ENCODE results near the gene SLC10A3. TPM values are rescaled to one million over a fixed set of nuclear protein-coding genes. Genes with fewer than 3 reads are reported as not detected.

The SLC10A3 gene
- polyA plus RNA-seq (2012; ENCODE audit: insufficient read length, low read depth): 52.6 TPM

- TF ChIP-seq SIN3A (IDR thresholded peaks at IDR 0.05; ENCODE audit: borderline replicate concordance, insufficient read depth, low read length) (no peak), POLR2AphosphoS5 (IDR thresholded peaks at IDR 0.05; ENCODE audit: low read depth, low read length) (peak; percentile 52), FOXP2 (optimal IDR thresholded peaks at IDR 0.05; ENCODE audit: borderline replicate concordance, extremely low read depth, extremely low read length, insufficient read depth) (no peak), TAF1 (IDR thresholded peaks at IDR 0.05; ENCODE audit: borderline replicate concordance, insufficient read depth, low read length) (peak; percentile 77; the same call in 1 of the 2 replicates)
- TF ChIP-seq, protein P1, sequence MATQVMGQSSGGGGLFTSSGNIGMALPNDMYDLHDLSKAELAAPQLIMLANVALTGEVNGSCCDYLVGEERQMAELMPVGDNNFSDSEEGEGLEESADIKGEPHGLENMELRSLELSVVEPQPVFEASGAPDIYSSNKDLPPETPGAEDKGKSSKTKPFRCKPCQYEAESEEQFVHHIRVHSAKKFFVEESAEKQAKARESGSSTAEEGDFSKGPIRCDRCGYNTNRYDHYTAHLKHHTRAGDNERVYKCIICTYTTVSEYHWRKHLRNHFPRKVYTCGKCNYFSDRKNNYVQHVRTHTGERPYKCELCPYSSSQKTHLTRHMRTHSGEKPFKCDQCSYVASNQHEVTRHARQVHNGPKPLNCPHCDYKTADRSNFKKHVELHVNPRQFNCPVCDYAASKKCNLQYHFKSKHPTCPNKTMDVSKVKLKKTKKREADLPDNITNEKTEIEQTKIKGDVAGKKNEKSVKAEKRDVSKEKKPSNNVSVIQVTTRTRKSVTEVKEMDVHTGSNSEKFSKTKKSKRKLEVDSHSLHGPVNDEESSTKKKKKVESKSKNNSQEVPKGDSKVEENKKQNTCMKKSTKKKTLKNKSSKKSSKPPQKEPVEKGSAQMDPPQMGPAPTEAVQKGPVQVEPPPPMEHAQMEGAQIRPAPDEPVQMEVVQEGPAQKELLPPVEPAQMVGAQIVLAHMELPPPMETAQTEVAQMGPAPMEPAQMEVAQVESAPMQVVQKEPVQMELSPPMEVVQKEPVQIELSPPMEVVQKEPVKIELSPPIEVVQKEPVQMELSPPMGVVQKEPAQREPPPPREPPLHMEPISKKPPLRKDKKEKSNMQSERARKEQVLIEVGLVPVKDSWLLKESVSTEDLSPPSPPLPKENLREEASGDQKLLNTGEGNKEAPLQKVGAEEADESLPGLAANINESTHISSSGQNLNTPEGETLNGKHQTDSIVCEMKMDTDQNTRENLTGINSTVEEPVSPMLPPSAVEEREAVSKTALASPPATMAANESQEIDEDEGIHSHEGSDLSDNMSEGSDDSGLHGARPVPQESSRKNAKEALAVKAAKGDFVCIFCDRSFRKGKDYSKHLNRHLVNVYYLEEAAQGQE (IDR thresholded peaks at IDR 0.05; ENCODE audit: insufficient read depth in 1 of 2, low read depth in 2 of 2, low read length in 2 of 2): 0 out of 4 replicates have a peak, but pooled peaks of 1 of the 2 experiments have one; percentile 34
Observed at GRCh38 chrX:154490414-154491083, at the start of gene SLC10A3. SLC10A3 (minus strand) TSS chrX:154490629; CDS start chrX:154488940, 1,689 bp downstream.

- TF ChIP-seq TAF1 (IDR thresholded peaks at IDR 0.05; ENCODE audit: borderline replicate concordance, insufficient read depth, low read length): no peak
- TF ChIP-seq POLR2AphosphoS5 (IDR thresholded peaks at IDR 0.05; ENCODE audit: low read depth, low read length): no peak
- TF ChIP-seq, protein P1 (IDR thresholded peaks at IDR 0.05; ENCODE audit: insufficient read depth in 1 of 2, low read depth in 2 of 2, low read length in 2 of 2): no peak
- no peak for TF ChIP-seq FOXP2 (optimal IDR thresholded peaks at IDR 0.05; ENCODE audit: borderline replicate concordance, extremely low read depth, extremely low read length, insufficient read depth)
- no peak for TF ChIP-seq SIN3A (IDR thresholded peaks at IDR 0.05; ENCODE audit: borderline replicate concordance, insufficient read depth, low read length)
Observed at GRCh38 chrX:154539077-154539476, 48.6 kb upstream of the SLC10A3 start.

- no peak for TF ChIP-seq FOXP2 (optimal IDR thresholded peaks at IDR 0.05; ENCODE audit: borderline replicate concordance, extremely low read depth, extremely low read length, insufficient read depth)
- TF ChIP-seq, protein P1 (IDR thresholded peaks at IDR 0.05; ENCODE audit: insufficient read depth in 1 of 2, low read depth in 2 of 2, low read length in 2 of 2): no peak
- TF ChIP-seq POLR2AphosphoS5 (IDR thresholded peaks at IDR 0.05; ENCODE audit: low read depth, low read length): no peak
- TF ChIP-seq SIN3A (IDR thresholded peaks at IDR 0.05; ENCODE audit: borderline replicate concordance, insufficient read depth, low read length): no peak
- TF ChIP-seq TAF1 (IDR thresholded peaks at IDR 0.05; ENCODE audit: borderline replicate concordance, insufficient read depth, low read length): no peak
Observed at GRCh38 chrX:154535892-154536291, 45.5 kb upstream of the SLC10A3 start.

GRCh38 chrX:154534526-154535322 is 44.3 kb upstream of the SLC10A3 start:
- TF ChIP-seq SIN3A (IDR thresholded peaks at IDR 0.05; ENCODE audit: borderline replicate concordance, insufficient read depth, low read length) (no peak), FOXP2 (optimal IDR thresholded peaks at IDR 0.05; ENCODE audit: borderline replicate concordance, extremely low read depth, extremely low read length, insufficient read depth) (no peak), POLR2AphosphoS5 (IDR thresholded peaks at IDR 0.05; ENCODE audit: low read depth, low read length) (no peak), TAF1 (IDR thresholded peaks at IDR 0.05; ENCODE audit: borderline replicate concordance, insufficient read depth, low read length) (no peak)
- TF ChIP-seq, protein P1 (IDR thresholded peaks at IDR 0.05; ENCODE audit: insufficient read depth in 1 of 2, low read depth in 2 of 2, low read length in 2 of 2): no peak

Measured in PFSK-1 (cell line).